Measurements from ENCODE around the gene NCBP2.

GRCh38 chr3:196942915-196943277 is 568 bp upstream of the NCBP2 start:
- no peak for TF ChIP-seq EP300 (IDR thresholded peaks at IDR 0.05)
- TF ChIP-seq POLR2A (IDR thresholded peaks at IDR 0.05) = no peak
